SJSA1 (cell line): ENCODE data around the gene WNK1. TPM values are rescaled to one million over a fixed set of nuclear protein-coding genes. Genes with fewer than 3 reads are reported as not detected.
A peak's percentile ranks its signal among the peaks of the same experiment; 100 is the strongest.
"Not testable (repeated sequence)": the region's sequence is repeated elsewhere in the genome, so short reads cannot be mapped to it uniquely, and the experiment has no call there.

Experiments used
- DNase-seq, 2 experiments: peaks; one replicate each; pipeline ENCODE4 v3.0.0-alpha.2; 2015 to 2020; ENCODE audit warnings: low spot score in 2 of 2, low read depth in 1 of 2
- H3K27ac ChIP-seq: fragments of 250-450 bp; sonication (Bioruptor Pico); 2 replicates; pipeline ENCODE4 v1.5.1; 2020; ENCODE audit warnings: mild to moderate bottlenecking, moderate library complexity
- H3K27me3 ChIP-seq: fragments of 250-450 bp; sonication (Bioruptor Pico); replicated peaks from 2 replicates; pipeline ENCODE4 v1.5.1; 2020; ENCODE audit warnings: mild to moderate bottlenecking, moderate library complexity
- H3K36me3 ChIP-seq: fragments of 250-450 bp; sonication (Bioruptor Pico); 2 replicates; pipeline ENCODE4 v1.5.1; 2020; ENCODE audit warnings: mild to moderate bottlenecking
- H3K4me1 ChIP-seq: fragments of 250-450 bp; sonication (Bioruptor Pico); replicated peaks from 2 replicates; pipeline ENCODE4 v1.6.1; 2021; ENCODE audit warnings: mild to moderate bottlenecking
- H3K4me3 ChIP-seq: fragments of 250-450 bp; sonication (Bioruptor Pico); 2 replicates; pipeline ENCODE4 v1.5.1; 2020; ENCODE audit warnings: mild to moderate bottlenecking
- H3K9me3 ChIP-seq: fragments of 250-450 bp; sonication (Bioruptor Pico); replicated peaks from 2 replicates; pipeline ENCODE4 v1.5.1; 2020; ENCODE audit warnings: mild to moderate bottlenecking
- total RNA-seq: library from RNA; depleted of rRNA; stranded (reverse); fragments of >200 nt; shearing (Covaris generic); gene quantifications from 2 replicates; pipeline ENCODE4 v1.2.3, GENCODE V29; 2014

Gene WNK1
- total RNA-seq, 1 experiment from 2014 or later = 55.3 TPM

DNA sequence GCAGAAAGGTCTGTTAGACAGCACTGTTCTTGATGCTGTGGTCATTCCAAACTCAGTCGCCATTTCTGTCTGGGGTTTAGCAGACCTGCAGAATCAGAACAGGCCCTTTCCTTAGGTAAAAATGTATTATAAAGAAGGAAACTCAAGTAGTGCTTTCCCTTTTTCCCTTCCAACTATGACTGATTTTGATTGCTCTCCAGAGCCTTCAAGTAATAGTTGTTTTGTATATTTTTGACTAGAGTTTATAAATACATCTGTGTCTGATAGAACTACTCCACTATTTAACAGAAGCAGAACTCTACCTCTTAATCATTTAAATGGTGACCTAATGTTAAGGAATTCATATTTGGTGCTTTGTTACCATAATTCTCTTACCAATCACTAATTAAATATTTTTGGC, 74.0 kb downstream of the WNK1 start:
- Histone ChIP-seq H3K9me3 (no peaks in the 10 kb centered on the region), H3K4me3 (no peak overlapping the region), H3K27me3 (no peaks in the 10 kb centered on the region), H3K4me1 (no peaks in the 10 kb centered on the region), H3K27ac (no peak overlapping the region), H3K36me3 (peaks cover 41% of the 10 kb centered on the region)
- no peak for DNase-seq

DNA sequence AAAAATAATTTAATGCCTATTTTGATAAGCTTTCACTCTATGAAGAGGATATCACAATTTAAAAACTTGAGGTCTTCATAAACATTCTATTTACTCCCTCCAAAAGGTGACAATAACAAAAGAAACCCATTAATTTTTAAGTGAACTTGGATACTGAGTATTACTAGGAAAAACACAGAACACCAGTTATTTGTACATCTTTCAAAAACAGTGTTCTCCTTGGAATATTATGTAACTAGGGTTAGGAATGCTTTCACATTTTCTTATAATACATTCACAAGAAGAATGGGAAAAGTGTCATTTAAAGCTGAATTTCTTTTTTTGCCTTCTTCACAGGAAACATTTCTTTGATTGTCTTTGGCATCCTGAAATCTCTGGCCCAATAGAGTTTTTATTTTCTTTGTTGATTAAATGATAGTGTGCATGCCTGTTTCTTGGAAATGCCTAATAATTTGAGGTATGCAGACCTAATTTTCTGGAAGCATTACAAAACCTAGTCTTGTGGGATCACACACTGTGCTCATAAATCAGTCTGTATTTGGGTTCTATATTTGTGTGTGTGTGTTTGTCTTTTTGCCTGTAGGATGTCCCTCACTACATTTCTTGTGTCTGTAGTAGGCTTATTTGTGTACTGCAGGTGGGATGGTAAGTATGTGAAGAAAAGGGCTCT, 76.5 kb downstream of the WNK1 start:
- Histone ChIP-seq H3K27me3 (no peaks in the 10 kb centered on the region), H3K4me1 (no peaks in the 10 kb centered on the region), H3K4me3 (no peak overlapping the region), H3K36me3 (peaks cover 43% of the 10 kb centered on the region), H3K27ac (no peak overlapping the region), H3K9me3 (no peaks in the 10 kb centered on the region)
- DNase-seq = no peak

DNA sequence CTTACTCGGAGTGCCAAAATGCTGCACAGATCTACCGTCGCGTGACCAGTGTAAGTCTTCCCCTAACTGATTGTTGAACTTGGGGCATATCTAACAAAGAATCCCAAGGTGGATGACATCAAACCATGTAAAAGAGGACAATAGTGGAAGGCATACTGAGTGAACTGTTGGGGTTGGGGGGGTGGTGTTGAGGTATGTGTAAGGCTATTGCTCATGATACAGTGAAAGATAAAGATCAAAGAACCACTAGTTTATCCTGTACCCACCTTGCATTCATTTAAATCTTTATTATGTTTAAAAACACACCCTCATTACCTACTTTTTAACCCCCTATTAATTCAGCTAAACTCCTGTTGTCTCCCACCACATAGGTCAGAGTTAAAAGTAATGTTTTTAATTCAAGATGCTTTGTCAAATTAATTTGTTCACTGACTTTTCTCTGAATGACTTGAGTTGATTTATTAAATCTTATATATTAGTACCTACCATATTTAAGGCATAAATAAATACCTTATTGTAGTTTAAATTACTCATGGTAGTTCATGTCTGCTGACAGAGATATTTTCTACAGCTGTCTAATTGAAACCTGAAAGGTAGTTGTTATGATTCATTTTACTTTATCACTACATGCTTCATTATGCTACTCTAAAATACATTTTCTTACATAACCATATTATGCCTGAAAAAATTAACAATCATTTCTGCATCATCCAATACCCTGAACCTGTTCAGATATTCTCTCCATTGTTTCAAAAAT, 77.9 kb downstream of the WNK1 start:
- Histone ChIP-seq H3K9me3 (no peaks in the 10 kb centered on the region), H3K4me1 (no peaks in the 10 kb centered on the region), H3K27me3 (no peaks in the 10 kb centered on the region), H3K36me3 (peaks cover 52% of the 10 kb centered on the region), H3K27ac (no peak overlapping the region), H3K4me3 (no peak overlapping the region)
- DNase-seq = no peak

DNA sequence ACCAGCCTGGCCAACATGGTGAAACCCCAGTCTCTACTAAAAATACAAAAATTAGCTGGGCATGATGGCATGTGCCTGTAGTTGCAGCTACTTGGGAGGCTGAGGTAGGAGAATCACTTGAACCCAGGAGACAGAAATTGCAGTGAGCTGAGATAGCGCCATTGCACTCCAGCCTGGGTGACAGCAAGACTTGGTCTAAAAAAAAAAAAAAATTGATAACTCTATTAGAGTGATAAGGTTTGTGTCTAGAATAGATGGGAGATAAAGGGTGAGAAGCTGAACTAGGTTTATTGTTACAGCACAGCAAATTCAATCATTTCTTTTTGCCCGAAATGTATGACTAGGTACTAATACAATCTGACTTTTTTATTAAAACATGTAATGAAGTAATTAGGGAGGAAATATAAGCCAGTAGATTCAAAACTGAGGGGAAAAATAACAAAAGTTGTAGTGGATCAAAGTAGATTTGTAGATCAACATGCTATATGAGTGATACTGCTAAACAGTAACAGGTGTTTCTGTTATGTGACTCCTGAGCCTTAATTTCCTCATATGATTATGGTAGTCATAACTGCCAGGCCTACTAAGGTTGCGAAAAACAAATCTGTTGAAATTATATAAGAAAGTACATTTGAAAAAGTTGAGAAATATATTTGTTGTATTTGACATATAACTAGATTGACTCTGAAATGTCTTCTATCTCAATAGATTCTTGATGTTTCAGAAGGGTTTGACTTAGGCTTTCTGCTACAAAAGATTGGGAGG, 83.6 kb downstream of the WNK1 start:
- H3K4me1 ChIP-seq = no peaks in the 10 kb centered on the region
- no peaks in the 10 kb centered on the region for H3K9me3 ChIP-seq
- H3K27me3 ChIP-seq = no peaks in the 10 kb centered on the region
- H3K36me3 ChIP-seq = peaks cover 22% of the 10 kb centered on the region
- no peak for DNase-seq
- no peak overlapping the region for H3K27ac ChIP-seq
- H3K4me3 ChIP-seq = no peak overlapping the region

DNA sequence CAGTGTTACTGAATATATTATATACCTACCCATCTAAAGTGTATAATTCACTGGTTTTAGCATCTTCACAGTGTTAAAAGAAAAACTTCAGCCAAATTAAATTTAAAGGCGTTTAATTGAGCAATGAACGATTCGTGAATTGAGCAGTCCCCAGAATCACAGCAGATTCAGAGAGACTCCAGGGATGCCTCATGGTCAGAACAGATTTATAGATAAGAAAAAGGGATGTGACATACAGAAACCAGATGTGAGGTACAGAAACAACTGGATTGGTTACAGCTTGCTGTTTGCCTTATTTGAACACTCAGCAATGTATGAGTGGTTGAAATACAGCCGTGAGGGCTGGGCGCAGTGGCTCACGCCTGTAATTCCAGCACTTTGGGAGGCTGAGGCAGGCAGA, 84.6 kb downstream of the WNK1 start:
- Histone ChIP-seq H3K27ac (no peak overlapping the region), H3K36me3 (peaks cover 21% of the 10 kb centered on the region), H3K9me3 (no peaks in the 10 kb centered on the region), H3K4me3 (no peak overlapping the region), H3K4me1 (no peaks in the 10 kb centered on the region), H3K27me3 (no peaks in the 10 kb centered on the region)
- no peak for DNase-seq

DNA sequence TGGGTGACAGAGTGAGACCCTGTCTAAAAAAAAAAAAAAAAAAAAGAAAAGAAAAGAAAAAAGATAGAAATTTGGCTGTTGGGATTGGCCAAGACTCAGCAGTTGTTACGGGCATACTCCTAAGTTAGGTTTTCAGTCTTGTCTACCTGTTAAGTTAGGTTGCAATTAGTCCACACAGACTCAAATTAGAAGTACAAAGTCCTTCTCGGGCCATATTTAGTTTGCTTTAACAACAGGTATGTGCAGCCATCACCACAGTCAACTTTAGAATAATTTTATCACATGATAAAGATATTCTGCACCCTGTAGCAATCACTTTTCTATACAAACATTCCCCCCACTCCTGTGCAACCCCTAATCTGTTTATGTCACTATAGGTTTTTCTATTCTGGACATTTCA, 85.2 kb downstream of the WNK1 start:
- Histone ChIP-seq H3K27ac (no peak overlapping the region), H3K36me3 (peaks cover 21% of the 10 kb centered on the region), H3K27me3 (no peaks in the 10 kb centered on the region), H3K9me3 (no peaks in the 10 kb centered on the region), H3K4me1 (no peaks in the 10 kb centered on the region), H3K4me3 (no peak overlapping the region)
- DNase-seq = no peak

DNA sequence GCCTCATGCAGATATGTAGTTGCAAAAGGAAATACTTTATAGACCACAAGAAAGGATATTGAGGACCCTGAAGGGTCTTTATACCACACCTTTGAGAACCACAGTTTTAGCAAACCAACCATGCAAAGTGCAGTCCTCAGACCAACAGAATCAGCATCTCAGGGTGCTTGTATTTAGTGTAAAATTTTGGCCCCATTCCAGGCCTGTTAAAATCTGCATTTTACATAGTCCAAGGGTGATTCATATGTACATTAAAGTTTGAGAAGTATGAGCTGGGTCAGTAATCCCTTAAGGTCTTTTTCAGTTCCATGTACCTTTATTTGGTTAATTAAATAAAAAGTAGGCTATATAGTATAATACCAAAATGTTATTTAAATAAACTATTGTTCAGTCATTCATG, 91.2 kb downstream of the WNK1 start:
- H3K9me3 ChIP-seq = no peaks in the 10 kb centered on the region
- peaks cover 14% of the 10 kb centered on the region for H3K36me3 ChIP-seq
- no peak for DNase-seq
- no peak overlapping the region for H3K27ac ChIP-seq
- H3K4me3 ChIP-seq = no peak overlapping the region
- H3K27me3 ChIP-seq = no peaks in the 10 kb centered on the region
- no peaks in the 10 kb centered on the region for H3K4me1 ChIP-seq

DNA sequence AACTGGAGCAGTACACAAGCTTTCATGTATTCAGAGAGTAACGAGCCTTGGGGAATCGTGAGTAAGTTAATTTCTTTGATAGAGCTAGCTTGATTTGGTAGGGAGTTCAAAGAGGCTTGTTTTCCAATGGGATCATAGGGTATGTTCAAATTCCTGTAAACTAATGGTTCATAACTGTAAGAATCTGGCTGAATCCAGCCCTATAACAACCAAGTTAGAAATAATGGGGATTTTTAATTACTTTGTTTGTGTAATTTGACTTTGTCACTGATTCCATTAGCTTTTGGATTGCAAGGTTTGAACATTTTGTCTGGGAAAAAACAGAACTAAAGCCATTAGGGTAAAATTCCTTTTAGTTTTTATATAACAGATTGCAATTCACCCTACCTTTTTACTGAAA, 94.0 kb downstream of the WNK1 start:
- H3K27ac ChIP-seq = no peak overlapping the region
- no peak for DNase-seq
- no peaks in the 10 kb centered on the region for H3K27me3 ChIP-seq
- no peak overlapping the region for H3K4me3 ChIP-seq
- no peaks in the 10 kb centered on the region for H3K9me3 ChIP-seq
- 0 out of 2 replicates have a peak, but pooled peaks cover 5% of the 10 kb centered on the region for H3K36me3 ChIP-seq
- no peaks in the 10 kb centered on the region for H3K4me1 ChIP-seq

DNA sequence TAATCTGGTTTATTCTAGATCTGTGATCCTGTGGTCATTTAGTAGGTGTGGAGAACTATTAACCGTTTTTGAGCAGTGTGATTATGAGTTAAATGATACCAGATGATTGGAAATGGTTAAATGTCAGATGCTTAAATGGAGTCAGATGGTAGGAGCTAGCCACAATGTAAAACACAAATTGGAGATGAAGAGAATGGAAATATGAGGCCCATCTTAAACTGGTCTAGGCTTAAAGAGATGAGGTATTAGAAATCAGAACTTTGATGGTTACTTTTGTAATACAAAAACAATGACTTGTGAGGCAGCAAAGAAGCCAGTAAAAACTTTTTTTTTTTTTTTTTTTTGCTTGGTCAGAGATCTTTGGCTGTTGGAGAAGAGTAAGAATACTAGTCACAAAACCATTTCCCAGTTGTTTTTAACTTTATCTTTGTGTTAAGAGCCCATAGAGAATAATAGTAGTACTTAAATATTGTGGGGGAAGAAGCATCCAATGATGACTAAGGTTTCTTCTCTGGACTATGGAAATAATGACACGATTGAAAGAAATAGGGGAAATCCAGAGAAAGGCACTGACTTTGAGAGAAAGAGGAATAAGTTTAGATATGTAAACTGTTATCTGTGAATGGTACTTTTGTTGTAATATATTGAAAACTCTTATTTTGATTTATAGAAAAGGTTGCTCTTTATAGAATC, 95.9 kb downstream of the WNK1 start:
- no peaks in the 10 kb centered on the region for H3K9me3 ChIP-seq
- H3K36me3 ChIP-seq = 0 out of 2 replicates have a peak, but pooled peaks cover 2% of the 10 kb centered on the region
- H3K4me1 ChIP-seq = no peaks in the 10 kb centered on the region
- H3K4me3 ChIP-seq = no peak overlapping the region
- DNase-seq = peak in 1 of 2 experiments; percentile 2
- no peaks in the 10 kb centered on the region for H3K27me3 ChIP-seq
- no peak overlapping the region for H3K27ac ChIP-seq

DNA sequence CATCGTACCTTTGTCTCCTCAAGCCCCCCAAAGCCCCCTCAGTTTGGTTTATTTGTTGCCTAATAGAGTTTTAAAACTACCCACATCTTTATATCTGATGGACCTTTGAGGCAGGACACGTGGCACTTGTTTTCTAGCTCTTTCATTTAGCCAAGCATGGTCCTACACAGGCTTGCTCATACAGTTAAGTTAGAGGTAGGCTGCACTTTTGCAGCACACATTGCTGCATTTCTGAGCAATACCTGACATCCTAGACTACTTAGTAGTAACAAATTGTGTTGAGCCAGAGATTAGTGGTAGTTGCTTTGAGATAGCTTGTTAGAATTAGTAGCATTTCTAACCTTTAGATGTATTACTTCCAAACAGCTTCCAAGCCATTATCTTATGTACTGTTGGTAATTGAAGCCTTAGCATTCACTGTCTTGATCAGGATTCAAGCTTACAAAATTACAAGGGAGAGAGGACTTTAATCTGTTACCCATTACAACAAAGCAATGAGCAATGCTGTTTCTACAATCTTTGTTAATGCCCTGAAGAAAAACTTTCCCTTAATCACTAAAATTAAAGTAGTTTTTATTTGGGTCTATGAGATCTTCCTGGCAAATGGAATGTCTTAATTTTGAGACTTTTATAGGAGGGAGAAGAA, 96.6 kb downstream of the WNK1 start:
- Histone ChIP-seq H3K27ac (no peak overlapping the region), H3K9me3 (no peaks in the 10 kb centered on the region), H3K4me1 (no peaks in the 10 kb centered on the region), H3K36me3 (no peaks in the 10 kb centered on the region), H3K27me3 (no peaks in the 10 kb centered on the region), H3K4me3 (no peak overlapping the region)
- no peak for DNase-seq

DNA sequence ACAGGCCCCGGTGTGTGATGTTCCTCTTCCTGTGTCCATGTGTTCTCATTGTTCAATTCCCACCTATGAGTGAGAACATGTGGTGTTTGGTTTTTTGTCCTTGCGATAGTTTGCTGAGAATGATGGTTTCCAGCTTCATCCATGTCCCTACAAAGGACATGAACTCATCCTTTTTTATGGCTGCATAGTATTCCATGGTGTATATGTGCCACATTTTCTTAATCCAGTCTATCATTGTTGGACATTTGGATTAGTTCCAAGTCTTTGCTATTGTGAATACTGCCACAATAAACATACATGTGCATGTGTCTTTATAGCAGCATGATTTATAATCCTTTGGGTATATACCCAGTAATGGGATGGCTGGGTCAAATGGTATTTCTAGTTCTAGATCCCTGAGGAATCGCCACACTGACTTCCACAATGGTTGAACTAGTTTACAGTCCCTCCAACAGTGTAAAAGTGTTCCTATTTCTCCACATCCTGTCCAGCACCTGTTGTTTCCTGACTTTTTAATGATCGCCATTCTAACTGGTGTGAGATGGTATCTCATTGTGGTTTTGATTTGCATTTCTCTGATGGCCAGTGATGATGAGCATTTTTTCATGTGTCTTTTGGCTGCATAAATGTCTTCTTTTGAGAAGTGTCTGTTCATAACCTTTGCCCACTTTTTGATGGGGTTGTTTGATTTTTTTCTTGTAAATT, 97.5 kb downstream of the WNK1 start:
- not testable (repeated sequence) for DNase-seq, H3K27me3 ChIP-seq, H3K36me3 ChIP-seq, H3K9me3 ChIP-seq, H3K4me3 ChIP-seq, H3K4me1 ChIP-seq, H3K27ac ChIP-seq

DNA sequence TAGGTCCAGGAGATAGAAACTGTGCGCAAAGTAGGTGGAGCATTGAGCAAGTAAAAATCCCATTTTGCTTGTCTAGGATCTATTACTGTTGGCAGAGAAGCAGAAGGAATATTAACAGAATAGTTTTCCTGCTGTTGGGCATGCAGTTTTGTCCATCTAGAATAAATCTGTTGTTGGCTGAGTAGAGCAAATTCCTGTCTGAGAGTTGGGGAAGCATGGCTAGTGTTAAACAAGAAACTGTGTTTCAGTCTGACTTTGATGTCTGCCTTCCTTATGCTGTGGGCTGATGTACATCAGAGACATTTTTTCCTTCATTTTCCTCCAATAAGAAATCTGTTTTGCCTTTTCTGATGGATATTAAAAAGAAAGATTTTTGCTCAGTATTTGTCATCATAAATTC, 99.0 kb downstream of the WNK1 start:
- no peak overlapping the region for H3K27ac ChIP-seq
- no peaks in the 10 kb centered on the region for H3K27me3 ChIP-seq
- H3K4me3 ChIP-seq = no peak overlapping the region
- no peak for DNase-seq
- no peaks in the 10 kb centered on the region for H3K9me3 ChIP-seq
- no peaks in the 10 kb centered on the region for H3K36me3 ChIP-seq
- H3K4me1 ChIP-seq = no peaks in the 10 kb centered on the region

DNA sequence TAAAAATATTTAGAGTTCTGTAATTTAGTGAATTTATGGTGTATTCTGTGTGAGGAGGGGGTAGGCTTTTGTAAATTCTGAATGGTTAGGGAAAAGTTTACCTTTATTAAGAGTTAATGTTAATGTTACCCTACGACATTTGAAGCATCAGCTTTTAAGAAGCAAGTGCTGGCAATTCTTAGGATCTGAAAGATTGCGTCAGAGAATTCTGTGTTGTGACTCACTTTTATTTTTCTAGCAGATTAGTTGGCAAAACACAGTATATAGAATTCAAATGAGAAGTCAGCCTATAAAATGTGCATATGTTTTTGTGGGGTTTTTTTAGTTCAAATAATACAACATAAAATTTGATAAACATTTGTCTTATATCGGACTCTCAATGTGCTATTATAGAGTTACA, 99.5 kb downstream of the WNK1 start:
- H3K4me3 ChIP-seq = no peak overlapping the region
- no peak for DNase-seq

More for the DNA sequence above, 99.5 kb downstream of the WNK1 start:
- Histone ChIP-seq H3K27ac (no peak overlapping the region), H3K9me3 (no peaks in the 10 kb centered on the region), H3K4me1 (no peaks in the 10 kb centered on the region), H3K27me3 (no peaks in the 10 kb centered on the region), H3K36me3 (no peaks in the 10 kb centered on the region; the same call in 1 of the 2 replicates)
